C4-2B (cell line): ENCODE measurements around the gene USP36.
"Not testable (repeated sequence)": the region's sequence is repeated elsewhere in the genome, so short reads cannot be mapped to it uniquely, and the experiment has no call there.

Source experiments
- H3K27ac ChIP-seq: fragments of 450-650 bp; 2 replicates; pipeline ENCODE4 v1.5.1; 2017
- ZFX ChIP-seq: fragments of 450-650 bp; IDR thresholded peaks from 2 replicates; pipeline ENCODE4 v1.6.1; 2017
- TF ChIP-seq, protein P1 (sequence below): fragments of 450-650 bp; conservative IDR thresholded peaks from 2 replicates; pipeline ENCODE4 v1.5.1; 2017; ENCODE audit warnings: mild to moderate bottlenecking

Gene USP36

DNA sequence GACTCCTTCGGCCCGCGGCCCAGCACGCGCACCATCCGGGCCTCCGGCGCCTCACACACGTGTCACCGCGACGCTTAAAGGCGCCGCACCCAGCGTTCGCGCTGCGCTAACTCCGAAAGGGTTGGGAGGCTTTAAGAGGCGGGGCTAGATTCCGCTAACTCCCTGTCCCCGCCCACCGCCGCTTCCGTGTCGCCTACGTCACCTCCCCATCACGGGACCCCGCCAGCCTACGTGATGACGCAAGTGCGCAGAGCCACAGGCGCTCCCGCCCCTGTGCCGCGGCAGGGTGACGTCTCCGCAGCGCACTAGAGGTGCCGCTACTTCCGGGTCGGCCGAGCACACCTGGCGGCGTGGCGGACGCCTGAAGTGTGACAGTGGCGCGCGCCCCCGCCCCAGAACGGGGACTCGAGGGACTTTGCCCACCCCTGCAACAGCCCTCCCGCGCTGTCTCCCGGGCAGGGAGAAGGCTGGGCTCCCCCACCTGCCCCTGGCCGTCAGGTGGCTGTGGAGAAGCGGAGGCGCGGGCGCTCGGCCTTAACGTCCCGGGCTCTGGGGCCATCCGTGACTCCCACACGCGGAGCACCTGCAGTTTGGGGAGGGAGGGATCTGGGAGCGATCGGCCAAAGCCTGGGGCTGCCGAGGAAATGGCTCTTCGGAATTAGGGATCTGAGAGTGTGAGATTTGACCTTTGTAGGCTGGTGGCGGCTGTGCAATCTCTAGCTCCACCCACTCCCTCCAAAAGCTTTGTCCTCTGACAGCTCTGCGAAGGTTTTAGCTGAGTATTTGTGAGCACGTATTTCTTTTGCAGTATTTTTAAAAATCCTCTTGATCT, at the start of gene USP36:
TSS of gene USP36 (minus strand) at position 35 of the 832 bp plus-strand sequence. CDS start 4,451 bp downstream, outside the sequence.
- TF ChIP-seq, protein P1, sequence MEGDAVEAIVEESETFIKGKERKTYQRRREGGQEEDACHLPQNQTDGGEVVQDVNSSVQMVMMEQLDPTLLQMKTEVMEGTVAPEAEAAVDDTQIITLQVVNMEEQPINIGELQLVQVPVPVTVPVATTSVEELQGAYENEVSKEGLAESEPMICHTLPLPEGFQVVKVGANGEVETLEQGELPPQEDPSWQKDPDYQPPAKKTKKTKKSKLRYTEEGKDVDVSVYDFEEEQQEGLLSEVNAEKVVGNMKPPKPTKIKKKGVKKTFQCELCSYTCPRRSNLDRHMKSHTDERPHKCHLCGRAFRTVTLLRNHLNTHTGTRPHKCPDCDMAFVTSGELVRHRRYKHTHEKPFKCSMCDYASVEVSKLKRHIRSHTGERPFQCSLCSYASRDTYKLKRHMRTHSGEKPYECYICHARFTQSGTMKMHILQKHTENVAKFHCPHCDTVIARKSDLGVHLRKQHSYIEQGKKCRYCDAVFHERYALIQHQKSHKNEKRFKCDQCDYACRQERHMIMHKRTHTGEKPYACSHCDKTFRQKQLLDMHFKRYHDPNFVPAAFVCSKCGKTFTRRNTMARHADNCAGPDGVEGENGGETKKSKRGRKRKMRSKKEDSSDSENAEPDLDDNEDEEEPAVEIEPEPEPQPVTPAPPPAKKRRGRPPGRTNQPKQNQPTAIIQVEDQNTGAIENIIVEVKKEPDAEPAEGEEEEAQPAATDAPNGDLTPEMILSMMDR, result no peak
- TF ChIP-seq ZFX, result no peak
- peak within 1 kb of the TSS; percentile 92 for H3K27ac ChIP-seq

DNA sequence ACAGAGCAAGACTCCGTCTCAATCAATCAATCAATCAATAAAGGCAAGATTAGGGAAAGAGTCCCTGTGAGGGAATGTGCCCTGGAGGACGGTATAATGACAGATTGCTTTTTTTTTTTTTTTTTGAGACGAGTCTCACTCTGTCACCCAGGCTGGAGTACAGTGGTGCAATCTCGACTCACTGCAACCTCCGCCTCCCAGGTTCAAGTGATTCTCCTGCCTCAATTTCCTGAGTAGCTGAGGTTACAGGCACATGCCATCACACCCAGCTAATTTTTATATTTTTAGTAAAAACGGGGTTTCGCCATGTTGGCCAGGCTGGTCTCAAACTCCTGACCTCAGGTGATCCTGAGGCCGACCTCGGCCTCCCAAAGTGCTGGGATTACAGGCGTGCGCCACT, 49.5 kb upstream of the USP36 start:
- not testable (repeated sequence) for H3K27ac ChIP-seq

DNA sequence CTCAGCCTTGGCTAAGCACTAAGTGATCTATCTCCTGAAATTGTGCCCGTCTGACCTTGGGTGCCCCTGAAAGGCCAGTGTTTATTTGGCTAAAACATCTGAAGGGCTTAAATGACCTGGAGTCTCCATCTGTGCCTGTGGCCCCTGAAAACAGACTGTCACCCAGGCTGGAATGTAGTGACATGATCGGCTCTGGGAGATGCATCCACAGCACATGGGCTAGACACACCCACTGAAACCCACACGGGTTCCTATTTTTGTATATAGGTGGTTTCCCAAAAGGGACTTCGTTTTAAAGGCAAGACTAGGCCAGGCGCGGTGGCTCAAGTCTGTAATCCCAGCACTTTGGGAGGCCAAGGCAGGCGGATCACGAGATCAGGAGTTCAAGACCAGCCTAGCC, 48.9 kb upstream of the USP36 start:
- TF ChIP-seq ZFX, result no peak
- TF ChIP-seq, protein P1, result no peak
- H3K27ac ChIP-seq, result no peak overlapping the region

DNA sequence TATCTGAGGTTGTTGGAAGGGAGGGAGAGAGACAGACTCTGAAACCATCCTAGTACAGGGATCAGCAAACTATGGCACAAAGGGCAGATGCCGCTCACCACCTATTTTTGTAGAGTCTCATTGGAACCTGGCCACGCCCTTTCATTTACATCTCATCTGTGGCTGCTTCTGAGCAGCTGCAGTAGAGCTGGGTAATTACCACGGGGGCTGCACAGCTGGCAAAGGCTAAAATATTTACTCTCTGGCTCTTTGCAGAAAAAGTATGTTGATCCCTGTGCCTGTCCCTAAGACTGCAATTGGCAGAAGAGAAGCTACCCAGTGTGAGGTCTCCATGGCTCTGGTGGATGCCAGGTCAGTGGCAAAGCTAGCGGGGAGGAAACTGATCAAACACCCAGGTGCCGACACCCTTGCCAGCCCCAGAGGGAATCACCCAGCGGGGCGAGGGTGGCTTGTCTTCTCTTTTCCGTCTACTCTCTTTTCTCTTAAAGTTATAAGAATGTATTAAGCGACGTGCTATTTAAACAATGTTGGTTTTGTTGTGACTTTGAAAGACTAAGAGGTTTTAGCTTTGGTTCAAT, 48.4 kb upstream of the USP36 start:
- TF ChIP-seq, protein P1, result no peak
- TF ChIP-seq ZFX, result no peak
- H3K27ac ChIP-seq, result no peak overlapping the region

DNA sequence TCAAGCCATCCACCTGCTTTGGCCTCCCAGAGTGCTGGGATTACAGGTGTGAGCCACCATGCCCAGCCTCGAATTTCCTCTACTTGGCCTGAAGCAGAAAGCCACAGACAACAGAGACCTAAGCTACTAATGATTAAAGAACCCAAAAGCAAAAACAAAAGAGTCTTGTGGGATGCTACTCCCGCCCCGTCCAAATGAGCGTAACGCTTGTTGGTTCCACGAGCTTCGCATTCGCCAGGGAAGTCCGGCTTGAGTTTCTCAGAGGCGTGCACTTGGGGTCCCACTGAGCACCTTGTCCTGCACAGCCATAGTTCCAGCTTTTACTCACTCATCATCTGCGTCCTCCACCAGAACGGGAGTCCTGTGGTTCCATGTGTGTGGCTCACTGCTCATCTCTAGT, 46.3 kb upstream of the USP36 start:
- TF ChIP-seq, protein P1, result no peak
- TF ChIP-seq ZFX, result no peak
- no peak overlapping the region for H3K27ac ChIP-seq

DNA sequence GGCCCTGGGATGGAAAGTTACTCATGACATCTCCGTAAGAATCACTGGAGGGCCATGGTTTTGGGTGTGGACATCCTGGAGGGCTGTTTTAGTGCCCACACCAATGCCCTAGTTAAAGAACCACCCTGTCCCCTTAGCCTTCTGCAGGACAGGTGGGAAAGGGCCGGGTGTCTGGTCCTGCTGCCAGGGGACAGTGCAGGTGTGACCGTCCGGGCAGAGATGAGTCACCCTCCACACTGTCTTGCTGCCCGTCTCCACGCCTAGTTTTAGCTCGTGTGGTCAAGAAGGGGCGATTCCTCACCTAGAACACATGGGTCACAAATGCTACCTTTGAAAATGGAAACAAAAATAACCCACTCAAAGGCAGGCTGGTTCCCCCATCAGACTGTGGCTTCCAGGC, 45.3 kb upstream of the USP36 start:
- H3K27ac ChIP-seq, result no peak overlapping the region
- TF ChIP-seq, protein P1, result no peak
- TF ChIP-seq ZFX, result no peak

DNA sequence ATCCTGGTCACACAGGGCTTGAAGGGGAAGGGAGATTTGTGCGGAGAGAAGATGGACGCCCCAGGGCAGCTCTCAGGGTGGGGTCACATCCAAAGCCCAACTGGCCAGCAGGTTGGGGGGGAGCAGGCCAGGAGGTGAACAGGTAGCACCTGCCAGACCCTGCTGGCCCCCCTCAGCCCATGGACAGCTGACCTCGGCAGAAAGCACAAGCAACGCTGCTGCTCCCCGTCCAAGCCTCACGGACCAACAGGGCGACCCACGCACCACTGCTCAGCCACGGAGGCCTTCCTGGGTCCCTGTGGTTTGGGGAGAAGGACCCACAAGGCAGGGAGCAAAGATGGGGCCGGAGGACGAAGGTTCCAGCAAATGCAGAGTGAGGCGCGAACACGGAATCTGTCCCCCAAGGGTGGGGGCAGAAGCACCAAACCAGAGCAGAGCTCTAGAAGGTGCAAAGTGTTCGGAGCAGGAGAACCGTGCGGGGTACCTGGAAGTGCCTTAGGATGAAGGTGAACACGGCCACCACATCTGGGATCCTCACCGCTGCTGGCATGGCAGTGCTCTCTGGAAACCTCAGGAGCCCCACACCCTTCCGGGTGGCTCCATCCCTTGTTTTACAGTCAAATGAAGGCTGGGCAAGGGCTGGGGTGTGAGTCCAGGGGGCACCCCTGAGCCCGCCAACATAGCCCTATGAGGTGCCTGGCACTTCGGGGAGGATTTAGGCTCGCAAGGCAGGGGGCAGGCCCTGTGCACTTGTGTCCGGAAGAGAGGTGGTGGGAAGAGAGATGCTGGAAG, 44.5 kb upstream of the USP36 start:
- H3K27ac ChIP-seq, result no peak overlapping the region
- TF ChIP-seq, protein P1, result no peak
- TF ChIP-seq ZFX, result no peak
